Head of caudate nucleus (tissue), 42 donors: ENCODE results near the gene RGS3.
"Not testable (repeated sequence)": the region's sequence is repeated elsewhere in the genome, so short reads cannot be mapped to it uniquely, and the experiment has no call there.

Source experiments
- DNase-seq, 42 donors: peaks; one replicate each; pipeline versions ENCODE4 v3.0.0 to v3.0.0-alpha.2; 2020 to 2021; ENCODE audit warnings: mixed read lengths in 7 of 42
- intact Hi-C: fragments of 100-400 bp; cut with DNase I; formaldehyde crosslinking; loops from one replicate; pipeline ENCODE4 v1.15.0; 2022

The RGS3 gene

DNA sequence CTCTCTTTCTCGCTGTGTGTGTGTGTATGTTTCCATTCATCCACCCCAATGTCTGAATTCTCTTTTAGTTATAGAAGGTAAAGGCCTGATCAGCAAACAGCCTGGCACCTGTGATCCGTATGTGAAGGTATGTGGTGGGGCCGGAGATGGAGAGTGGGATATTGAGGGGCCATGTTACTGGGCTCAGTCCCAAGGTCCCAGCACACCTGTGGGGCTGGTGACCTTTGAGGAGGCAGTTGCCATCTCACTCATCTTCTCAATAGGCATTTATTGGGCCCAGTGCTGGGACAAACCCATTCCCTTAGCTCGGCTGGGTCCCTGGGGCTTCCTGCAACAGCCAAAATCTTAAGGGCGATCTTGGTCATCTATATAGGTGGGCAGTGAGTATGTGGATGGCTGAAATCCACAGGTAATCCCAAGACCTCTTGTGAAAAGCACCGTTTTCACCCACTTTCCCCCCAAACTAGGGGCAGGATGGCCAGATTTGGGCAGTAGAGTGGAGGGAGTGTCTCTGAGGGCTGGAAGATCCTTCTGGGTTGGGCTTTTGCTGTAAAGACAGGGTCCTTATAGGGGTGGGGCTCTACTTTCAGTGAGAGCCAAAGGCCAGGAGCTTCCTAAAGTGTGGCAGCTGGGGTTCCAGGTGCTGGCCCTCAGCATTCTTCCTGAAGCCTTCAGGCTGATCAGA is 19.6 kb downstream of the RGS3 start:
- DNase-seq: peak in 1 of 42 donors; percentile 21

GRCh38 chr9:113483676-113484257 is 20.2 kb downstream of the RGS3 start:
- intact Hi-C loops: no loop called here

More for the DNA sequence above, 19.6 kb downstream of the RGS3 start:
- intact Hi-C loops: no loop called here

DNA sequence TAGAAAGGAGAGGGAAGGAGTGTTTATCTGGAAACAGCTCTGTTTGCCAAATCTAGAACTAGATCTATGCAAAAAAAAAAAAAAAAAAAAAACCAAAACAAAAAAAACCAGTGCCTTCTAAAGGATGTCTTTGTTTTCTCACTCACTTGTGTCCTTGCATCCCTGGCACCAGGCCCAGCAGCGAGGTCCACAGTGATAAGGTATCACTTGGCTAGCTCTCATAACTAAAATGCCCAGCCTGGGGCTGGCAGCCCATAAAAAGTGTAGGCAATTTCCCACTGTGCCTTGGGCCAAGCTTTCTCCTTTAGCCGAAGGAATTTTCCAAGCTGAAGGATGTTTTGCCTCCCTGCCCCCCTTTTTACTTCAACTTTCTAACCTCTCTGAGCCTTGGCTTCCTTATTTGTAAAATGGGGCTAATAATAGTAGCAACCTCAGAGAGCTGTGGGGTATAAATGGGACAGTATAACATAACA is 20.8 kb downstream of the RGS3 start:
- peak in 3 of 42 donors; percentile 29 to 53 (median 52) for DNase-seq
- intact Hi-C loops: no loop called here

More at GRCh38 chr9:113483676-113484257, 20.2 kb downstream of the RGS3 start:
- peak in 1 of 42 donors; percentile 34 for DNase-seq

GRCh38 chr9:113485761-113486115 is 22.2 kb downstream of the RGS3 start:
- intact Hi-C loops: no loop called here
- DNase-seq: no peak

- intact Hi-C loops: no loop called here
Observed at GRCh38 chr9:113486327-113486726, 22.8 kb downstream of the RGS3 start.

DNA sequence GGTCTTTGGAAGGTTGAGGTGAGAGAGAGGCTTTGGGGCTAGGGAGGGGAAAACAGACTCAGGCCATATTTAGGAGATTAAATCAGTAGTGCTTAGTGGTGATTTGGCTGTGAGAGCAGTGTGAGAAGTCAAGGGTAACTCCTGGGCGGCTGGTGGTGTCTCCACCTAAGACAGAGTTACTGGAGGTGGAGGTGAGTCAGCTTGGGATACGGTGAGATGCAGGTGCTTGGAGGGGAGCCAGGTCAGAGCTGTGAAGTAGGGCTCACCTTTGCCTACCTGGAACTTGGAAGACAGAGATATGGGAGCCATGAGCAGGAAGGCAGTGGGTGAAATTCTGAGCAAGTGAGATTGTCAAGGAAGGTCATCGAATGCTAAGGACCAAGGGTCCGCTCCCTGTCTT is 24.5 kb downstream of the RGS3 start:
- no peak for DNase-seq
- intact Hi-C loops: no loop called here

More at GRCh38 chr9:113486327-113486726, 22.8 kb downstream of the RGS3 start:
- no peak for DNase-seq

GRCh38 chr9:113488490-113488889 is 25.0 kb downstream of the RGS3 start:
- intact Hi-C loops: no loop called here
- DNase-seq: no peak

DNA sequence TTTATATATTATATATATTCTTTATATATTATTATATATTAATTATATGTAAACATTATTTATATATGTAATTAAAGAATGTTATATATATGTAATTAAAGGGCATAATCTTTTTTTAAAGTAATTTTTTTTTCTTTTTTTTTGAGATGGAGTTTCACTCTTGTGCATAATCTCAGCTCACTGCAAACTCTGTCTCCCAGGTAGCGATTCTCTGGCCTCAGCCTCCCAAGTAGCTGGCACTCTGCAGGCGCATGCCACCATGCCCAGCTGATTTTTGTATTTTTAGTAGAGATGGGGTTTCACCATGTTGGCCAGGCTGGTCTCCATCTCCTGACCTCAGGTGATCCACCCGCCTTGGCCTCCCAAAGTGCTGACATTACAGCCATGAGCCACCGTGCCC is 27.6 kb downstream of the RGS3 start:
- intact Hi-C loops: not testable (repeated sequence)

GRCh38 chr9:113492343-113493202 is 29.0 kb downstream of the RGS3 start:
- peak in 1 of 42 donors; percentile 30 for DNase-seq
- intact Hi-C loops: no loop called here

More for the DNA sequence above, 27.6 kb downstream of the RGS3 start:
- peak in 1 of 42 donors; percentile 29 for DNase-seq

- intact Hi-C loops: no loop called here
- DNase-seq: no peak
Observed at GRCh38 chr9:113493203-113493520, 29.6 kb downstream of the RGS3 start.

GRCh38 chr9:113495526-113495925 is 32.0 kb downstream of the RGS3 start:
- DNase-seq: no peak
- intact Hi-C loops: no loop called here

GRCh38 chr9:113497051-113497450 is 33.5 kb downstream of the RGS3 start:
- intact Hi-C loops: no loop called here
- no peak for DNase-seq

GRCh38 chr9:113499153-113499875 is 35.8 kb downstream of the RGS3 start:
- intact Hi-C loops: no loop called here
- DNase-seq: no peak

DNA sequence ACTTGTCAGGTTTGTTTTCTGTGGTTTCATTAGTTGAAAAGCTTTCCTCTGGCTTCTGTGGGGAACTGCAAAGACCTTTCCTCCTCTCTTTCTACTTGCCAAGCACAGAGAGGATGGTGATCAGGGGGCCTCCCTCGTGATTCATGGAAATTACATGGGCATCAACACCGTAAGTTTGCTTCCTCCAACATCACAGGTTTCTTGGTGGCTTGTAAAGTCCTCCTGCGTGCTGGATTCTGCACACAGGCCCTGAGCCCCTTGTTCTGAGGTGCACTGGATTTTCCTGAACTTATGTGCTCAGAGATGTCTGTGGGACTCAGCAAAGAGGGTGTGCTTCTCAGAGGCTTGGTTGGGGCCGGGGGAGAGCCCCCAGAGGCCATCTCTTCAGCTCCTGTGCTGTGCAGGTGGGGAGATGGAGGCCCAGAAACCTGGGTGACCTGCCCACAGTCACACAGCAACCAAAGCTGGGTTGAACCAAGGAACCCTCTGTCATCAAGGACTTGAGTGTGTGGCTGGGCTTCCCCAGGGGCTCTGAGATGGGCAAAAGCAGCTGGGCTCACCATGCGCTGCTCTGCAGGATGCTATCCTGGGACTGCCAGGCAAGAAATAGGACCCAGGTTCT is 36.5 kb downstream of the RGS3 start:
- intact Hi-C loops: no loop called here
- DNase-seq: no peak

DNA sequence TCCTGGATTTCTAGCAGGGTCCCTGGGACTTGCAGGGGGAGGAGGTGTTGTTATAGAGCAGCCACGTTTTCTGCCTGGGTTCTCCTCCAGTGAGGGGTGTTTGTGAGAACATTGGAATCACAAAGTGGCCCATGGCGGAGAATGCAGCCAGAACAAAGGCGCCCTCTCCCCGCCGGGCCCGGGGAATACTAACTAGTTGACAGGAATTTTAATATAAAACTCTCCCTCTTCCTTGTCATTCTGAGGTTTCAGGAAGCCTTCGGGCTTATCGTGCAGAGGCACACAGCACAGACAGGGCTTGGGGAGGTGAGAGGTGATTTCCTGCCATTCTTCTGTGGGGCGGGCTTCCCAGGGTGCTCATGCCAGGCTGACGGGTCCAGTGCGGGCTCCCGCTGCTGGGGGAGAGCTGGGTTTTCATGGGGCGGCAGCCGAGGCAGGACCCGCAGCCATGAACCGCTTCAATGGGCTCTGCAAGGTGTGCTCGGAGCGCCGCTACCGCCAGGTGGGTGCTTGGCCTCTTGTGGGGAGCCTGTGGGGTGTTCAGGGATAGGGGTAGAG is 37.7 kb downstream of the RGS3 start:
- peak in 2 of 42 donors; percentile 10 to 33 for DNase-seq
- intact Hi-C loops: no loop called here

DNA sequence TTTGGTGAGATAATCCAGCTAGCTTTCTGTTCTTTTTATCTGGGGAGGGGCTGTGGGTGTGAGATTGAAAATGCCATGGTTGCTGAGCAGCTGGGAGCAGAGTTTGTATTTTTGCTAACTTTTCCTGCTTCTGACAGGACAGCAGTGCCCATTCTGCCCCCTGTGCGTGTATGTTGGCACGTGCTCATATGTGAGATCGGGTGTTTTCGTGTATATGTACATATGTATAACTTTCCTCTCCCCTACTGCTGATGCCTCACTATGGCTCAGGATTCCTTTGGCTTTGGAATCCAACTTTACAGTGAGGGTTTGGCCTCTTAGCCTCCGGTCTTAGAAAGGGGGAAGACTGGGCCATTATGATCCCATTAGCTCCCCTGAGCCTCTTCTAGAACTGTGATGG is 38.3 kb downstream of the RGS3 start:
- no peak for DNase-seq
- intact Hi-C loops: no loop called here

GRCh38 chr9:113502427-113503034 is 39.0 kb downstream of the RGS3 start:
- DNase-seq: no peak
- intact Hi-C loops: no loop called here

GRCh38 chr9:113503131-113503541 is 39.6 kb downstream of the RGS3 start:
- intact Hi-C loops: no loop called here
- DNase-seq: no peak
